GM10248 (cell line): Measurements from ENCODE around the gene ACSL1.

Experiments used
- CTCF ChIA-PET: fragments of 300-600 bp; sonication (Branson Sonifier 250); formaldehyde crosslinking; extraction: SDS; loops from one replicate; lab custom pipeline; 2021; ENCODE audit warnings: antibody characterized with exemption; lab: Yijun Ruan, JAX
- POLR2A ChIA-PET: fragments of 350-650 bp; sonication (Branson Sonifier 250); formaldehyde crosslinking; extraction: SDS; loops from one replicate; lab custom pipeline; 2020; ENCODE audit warnings: antibody characterized with exemption; lab: Yijun Ruan, JAX
- DNase-seq: peaks from one replicate; pipeline ENCODE4 v3.0.0; 2012; ENCODE audit errors: extremely low spot score
- CTCF ChIP-seq: IDR thresholded peaks from 2 replicates; pipeline ENCODE4 v1.5.1; 2012; ENCODE audit warnings: mild to moderate bottlenecking, low read depth; ENCODE audit errors: extremely low read depth, missing control alignments, control extremely low read depth

ACSL1 gene

GRCh38 chr4:184825896-184826690 lies at the start of gene ACSL1:
Gene ACSL1 (minus strand): TSS chr4:184825968. CDS start chr4:184803514, 22,454 bp downstream.
- ChIA-PET CTCF (interaction anchor here (1.1 to 1.8 kb wide), 2 partner anchors 10 to 270 kb away, joined by 3 to 4 read pairs; no protein-coding TSS in a partner anchor), POLR2A (interaction anchor here (1.1 to 1.2 kb wide), 3 partner anchors 11 to 24 kb away, joined by 3 to 4 read pairs (median 3); no protein-coding TSS in a partner anchor)
- peak; percentile 12 for TF ChIP-seq CTCF
- DNase-seq, result peak; percentile 96

- CTCF ChIA-PET, result interaction anchor here (0.9 to 3.7 kb wide), 3 partner anchors 11 to 21 kb away, joined by 3 to 11 read pairs (median 5); no protein-coding TSS in a partner anchor
- TF ChIP-seq CTCF, result no peak
- POLR2A ChIA-PET, result no interaction called here
- no peak for DNase-seq
Measured at GRCh38 chr4:184873054-184873453, 47.3 kb upstream of the ACSL1 start.

GRCh38 chr4:184870718-184871117 lies 45.0 kb upstream of the ACSL1 start:
- POLR2A ChIA-PET, result no interaction called here
- DNase-seq, result no peak
- no peak for TF ChIP-seq CTCF
- CTCF ChIA-PET, result interaction anchor here (3.0 kb wide), 1 partner anchor 11 kb away, joined by 11 read pairs; no protein-coding TSS in a partner anchor

GRCh38 chr4:184868623-184869022 lies 42.9 kb upstream of the ACSL1 start:
- DNase-seq, result no peak
- no peak for TF ChIP-seq CTCF
- ChIA-PET POLR2A (no interaction called here), CTCF (interaction anchor here (3.0 kb wide), 1 partner anchor 9 kb away, joined by 11 read pairs; no protein-coding TSS in a partner anchor)

- ChIA-PET POLR2A (no interaction called here), CTCF (interaction anchor here (1.5 kb wide), 1 partner anchor 11 kb away, joined by 3 read pairs; no protein-coding TSS in a partner anchor)
Measured at GRCh38 chr4:184863916-184864315, 38.1 kb upstream of the ACSL1 start.

More at GRCh38 chr4:184863916-184864315, 38.1 kb upstream of the ACSL1 start:
- no peak for TF ChIP-seq CTCF
- DNase-seq, result no peak
